Mammary epithelial cell (primary cell): ENCODE results near the gene KRT16.

Source experiments
- CTCF ChIP-seq, 2 donors: IDR thresholded peaks in 1 of 2; conservative IDR thresholded peaks in 1 of 2; 2 replicates each; pipeline ENCODE4 v1.5.1; 2011 to 2012; ENCODE audit warnings: inconsistent platforms in 2 of 2, low read length in 2 of 2, mild to moderate bottlenecking in 2 of 2, control low read depth in 1 of 2, low read depth in 1 of 2; ENCODE audit not compliant: insufficient read depth in 1 of 2; ENCODE audit errors: extremely low read depth in 1 of 2
- EZH2 ChIP-seq: IDR thresholded peaks from 2 replicates; pipeline ENCODE4 v1.6.1; 2012; ENCODE audit warnings: low read length, inconsistent platforms, borderline replicate concordance

GRCh38 chr17:41618341-41619035 lies 5.9 kb upstream of the KRT16 start:
- TF ChIP-seq CTCF (conservative IDR thresholded peaks at IDR 0.05 in 1 of 2, IDR thresholded peaks at IDR 0.05 in 1 of 2; ENCODE audit: extremely low read depth in 1 of 2, insufficient read depth in 1 of 2, low read depth in 1 of 2, low read length in 2 of 2) (no peak), EZH2 (no peak)
